DMS53 treated with DMSO at 0.1 percent for 48 hours (cell line): ENCODE results near the gene SPSB1.
A peak's percentile ranks its signal among the peaks of the same experiment; 100 is the strongest.

Experiments used
- DNase-seq: peaks from one replicate; lab custom pipeline; 2025; ENCODE audit not compliant: unreplicated experiment; lab: John Stamatoyannopoulos, UW

The SPSB1 gene

GRCh38 chr1:9258629-9259028, 34.1 kb upstream of the SPSB1 start:
- no peak for DNase-seq

GRCh38 chr1:9260059-9260766, 32.5 kb upstream of the SPSB1 start:
- no peak for DNase-seq

GRCh38 chr1:9261496-9261895, 31.2 kb upstream of the SPSB1 start:
- no peak for DNase-seq

- no peak for DNase-seq
These were observed 30.4 kb upstream of the SPSB1 start for GRCh38 chr1:9262096-9262986.

GRCh38 chr1:9263276-9263855, 29.3 kb upstream of the SPSB1 start:
- DNase-seq, result no peak

- DNase-seq, result no peak
These were observed 28.5 kb upstream of the SPSB1 start for GRCh38 chr1:9263984-9264872.

- no peak for DNase-seq
These were observed 27.7 kb upstream of the SPSB1 start for GRCh38 chr1:9265037-9265436.

- no peak for DNase-seq
These were observed 26.7 kb upstream of the SPSB1 start for GRCh38 chr1:9265968-9266367.

- no peak for DNase-seq
These were observed 25.4 kb upstream of the SPSB1 start for GRCh38 chr1:9267352-9267686.

GRCh38 chr1:9267827-9268581, 24.7 kb upstream of the SPSB1 start:
- no peak for DNase-seq

GRCh38 chr1:9269078-9269501, 23.6 kb upstream of the SPSB1 start:
- DNase-seq, result no peak

GRCh38 chr1:9269721-9270120, 23.0 kb upstream of the SPSB1 start:
- DNase-seq, result no peak

- no peak for DNase-seq
These were observed 22.3 kb upstream of the SPSB1 start for GRCh38 chr1:9270290-9270883.

- DNase-seq, result no peak
These were observed 21.4 kb upstream of the SPSB1 start for GRCh38 chr1:9271283-9271682.

GRCh38 chr1:9271861-9272595, 20.7 kb upstream of the SPSB1 start:
- no peak for DNase-seq

- DNase-seq, result no peak
These were observed 19.5 kb upstream of the SPSB1 start for GRCh38 chr1:9273177-9273576.

- DNase-seq, result no peak
These were observed 17.5 kb upstream of the SPSB1 start for GRCh38 chr1:9275161-9275560.

- DNase-seq, result peak; percentile 93
These were observed 17.1 kb upstream of the SPSB1 start for GRCh38 chr1:9275567-9276034.

- no peak for DNase-seq
These were observed 14.6 kb upstream of the SPSB1 start for GRCh38 chr1:9278116-9278515.
